HG03045 (cell line): ENCODE data around the gene KIF1C.

Experiments
- ATAC-seq: cut with Tn5 transposase; IDR thresholded peaks from one replicate; pipeline ENCODE4 v1.9.1; 2021; ENCODE audit warnings: mild to moderate bottlenecking, moderate library complexity; ENCODE audit not compliant: unreplicated experiment

Gene KIF1C

DNA sequence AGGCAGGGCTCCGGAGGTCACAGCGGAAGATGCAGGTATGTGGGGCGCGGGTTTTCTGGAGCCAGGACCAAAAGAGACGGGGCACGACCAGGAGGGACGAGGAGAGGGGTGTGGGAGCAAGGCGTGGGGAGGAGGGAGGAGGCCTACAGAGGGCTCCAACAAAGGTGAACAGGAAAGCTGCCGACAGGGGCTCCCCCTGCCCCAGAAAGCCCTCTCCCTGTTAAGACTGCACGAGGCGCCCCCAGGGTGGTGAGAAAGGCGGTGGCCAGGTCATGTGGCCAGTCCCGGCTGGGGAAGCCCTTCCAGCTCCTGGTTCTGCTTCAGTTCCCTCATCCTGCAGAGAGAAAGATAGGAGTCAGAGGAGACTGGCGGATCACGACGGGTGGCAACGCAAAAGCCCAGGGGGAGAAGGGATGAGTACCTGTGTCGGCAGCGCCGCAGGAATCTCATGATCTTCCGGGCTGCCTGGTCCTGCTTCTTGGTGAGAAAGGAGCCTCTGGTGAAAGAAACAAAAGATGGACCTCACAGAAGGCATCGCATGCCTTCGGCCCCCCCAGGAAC is 29.2 kb upstream of the KIF1C start:
- no peak for ATAC-seq

DNA sequence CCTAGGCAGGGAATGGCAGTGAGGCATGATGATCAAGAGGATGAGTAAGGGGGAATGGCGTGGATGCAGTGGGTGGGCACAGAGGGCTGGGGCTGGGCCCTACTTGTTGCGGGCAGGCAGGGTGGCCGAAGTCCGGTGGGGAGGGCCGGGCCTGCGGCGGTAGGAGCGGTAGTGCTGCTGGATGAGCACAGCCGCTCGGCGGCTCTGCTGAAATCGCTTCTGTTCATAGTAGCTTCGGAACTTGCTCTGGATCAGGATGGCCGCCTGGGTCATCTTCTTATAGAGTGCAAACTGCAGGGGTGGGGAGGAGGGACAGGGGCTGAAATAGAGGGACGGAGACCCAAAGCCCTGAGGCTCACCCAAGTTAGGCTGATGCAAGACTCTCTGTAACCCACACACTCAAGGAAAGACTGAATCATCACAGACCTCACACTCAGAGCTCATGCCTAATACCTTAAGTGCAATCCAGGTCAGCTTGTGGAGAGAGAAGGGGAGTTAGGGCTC is 28.7 kb upstream of the KIF1C start:
- no peak for ATAC-seq

DNA sequence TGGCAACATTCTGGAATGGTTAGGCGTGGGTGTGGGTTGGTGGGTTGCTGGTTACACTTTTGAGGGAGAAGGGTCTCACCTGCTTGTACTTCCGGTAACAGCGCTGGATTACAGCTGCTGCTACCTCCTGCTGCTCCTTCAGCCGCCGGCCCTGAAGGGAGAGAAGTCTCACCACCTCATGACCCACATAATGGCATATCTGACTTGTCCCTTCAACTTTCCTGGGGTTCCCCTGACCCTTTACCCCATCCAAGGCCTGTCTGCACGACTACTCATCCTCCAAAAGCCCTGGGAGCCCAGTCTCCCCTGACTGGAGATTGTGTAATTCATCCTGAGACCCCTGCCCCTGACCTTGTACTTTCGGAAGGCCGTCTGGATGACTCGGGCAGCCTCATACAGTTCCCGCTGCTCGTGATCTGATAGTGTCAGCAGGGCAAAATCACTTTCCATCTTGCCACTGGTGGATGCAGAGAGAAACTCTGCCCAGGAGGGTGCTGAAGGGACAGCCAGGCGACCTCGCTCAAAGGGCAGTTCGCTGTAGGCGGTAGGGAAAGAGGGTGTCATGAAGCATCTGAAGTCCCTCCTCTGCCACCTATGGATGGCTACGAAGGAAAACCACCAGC is 28.1 kb upstream of the KIF1C start:
- no peak for ATAC-seq

GRCh38 chr17:4970273-4970672 is 27.5 kb upstream of the KIF1C start:
- ATAC-seq, result no peak

DNA sequence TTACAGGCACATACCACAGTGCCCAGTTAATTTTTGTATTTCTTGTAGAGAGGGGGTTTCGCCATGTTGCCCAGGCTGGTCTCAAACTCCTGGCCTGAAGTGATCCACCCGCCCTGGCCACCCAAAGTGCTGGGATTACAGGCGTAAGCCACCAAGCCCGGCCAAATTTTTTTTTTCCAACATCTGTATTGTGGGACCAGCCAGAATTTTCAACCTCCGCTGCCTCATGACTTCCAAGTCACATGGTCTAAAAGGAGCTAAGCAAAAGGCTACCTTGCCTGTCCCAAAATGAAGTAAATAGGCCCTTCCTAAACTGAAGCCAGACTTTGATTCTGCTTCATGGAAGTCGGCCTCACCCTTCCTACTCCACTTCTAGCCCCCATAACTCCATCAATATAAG is 25.9 kb upstream of the KIF1C start:
- ATAC-seq, result no peak

DNA sequence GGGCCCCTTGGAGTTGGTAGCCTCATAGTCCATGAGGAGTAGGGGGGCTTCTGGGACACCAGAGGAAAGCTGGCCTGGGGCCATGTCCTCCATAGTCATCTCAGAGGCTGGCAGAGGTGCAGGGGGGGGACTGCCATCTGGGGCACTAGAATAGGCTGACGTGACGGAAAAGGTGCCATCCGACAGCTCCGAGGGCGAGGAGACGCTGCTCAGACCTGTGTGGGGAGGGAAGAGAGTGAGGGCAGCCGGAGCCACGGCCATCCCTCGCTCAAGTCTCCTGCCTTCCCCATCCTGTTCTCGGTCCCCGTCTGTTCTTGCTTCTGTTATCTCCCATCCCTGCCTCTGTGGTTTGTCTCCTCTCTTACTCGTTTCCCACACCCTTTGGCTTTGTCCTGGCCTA is 25.4 kb upstream of the KIF1C start:
- ATAC-seq, result no peak

DNA sequence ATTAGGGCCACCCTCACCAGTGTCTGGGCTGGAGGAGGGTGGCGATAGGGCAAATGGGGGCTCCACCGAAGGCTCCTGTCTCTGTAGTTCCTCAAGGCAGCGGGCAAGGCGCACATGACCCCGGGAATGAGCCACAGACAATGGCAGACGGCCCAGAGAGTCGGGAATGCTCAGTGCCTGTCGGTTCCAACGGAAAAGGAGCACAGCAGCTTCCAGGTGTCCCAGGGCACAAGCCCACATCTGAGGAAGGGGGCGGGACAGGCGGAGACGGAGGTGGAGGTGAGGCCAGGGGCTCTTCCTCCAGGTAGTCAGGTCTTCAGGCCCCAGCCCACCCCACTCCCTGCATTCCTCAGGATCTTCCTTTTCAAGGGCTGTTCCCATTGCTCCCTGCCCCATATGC is 25.0 kb upstream of the KIF1C start:
- ATAC-seq, result no peak

- ATAC-seq, result no peak
Measured at GRCh38 chr17:4973256-4974114, 24.3 kb upstream of the KIF1C start.

GRCh38 chr17:4974115-4974670 is 23.6 kb upstream of the KIF1C start:
- ATAC-seq, result no peak

DNA sequence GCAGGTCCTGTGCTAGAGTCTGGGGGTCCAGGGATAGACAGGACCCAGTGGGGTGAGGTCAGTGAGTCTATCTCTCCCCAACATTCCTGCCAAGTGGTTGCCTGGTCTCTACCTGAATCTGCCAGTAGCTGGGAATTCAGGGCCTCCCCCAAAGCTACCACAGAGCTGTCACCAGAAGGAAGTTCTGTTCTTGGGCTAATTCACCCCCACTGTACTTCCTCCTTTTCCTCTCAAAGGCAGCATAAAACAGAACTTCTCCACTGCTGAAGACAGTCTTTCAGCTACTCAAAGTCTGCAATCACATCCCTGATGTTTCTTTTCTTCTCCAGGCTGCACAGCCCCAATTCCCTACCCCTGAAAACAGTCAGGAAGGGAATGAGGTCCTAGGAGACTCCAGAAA is 19.0 kb upstream of the KIF1C start:
- no peak for ATAC-seq

DNA sequence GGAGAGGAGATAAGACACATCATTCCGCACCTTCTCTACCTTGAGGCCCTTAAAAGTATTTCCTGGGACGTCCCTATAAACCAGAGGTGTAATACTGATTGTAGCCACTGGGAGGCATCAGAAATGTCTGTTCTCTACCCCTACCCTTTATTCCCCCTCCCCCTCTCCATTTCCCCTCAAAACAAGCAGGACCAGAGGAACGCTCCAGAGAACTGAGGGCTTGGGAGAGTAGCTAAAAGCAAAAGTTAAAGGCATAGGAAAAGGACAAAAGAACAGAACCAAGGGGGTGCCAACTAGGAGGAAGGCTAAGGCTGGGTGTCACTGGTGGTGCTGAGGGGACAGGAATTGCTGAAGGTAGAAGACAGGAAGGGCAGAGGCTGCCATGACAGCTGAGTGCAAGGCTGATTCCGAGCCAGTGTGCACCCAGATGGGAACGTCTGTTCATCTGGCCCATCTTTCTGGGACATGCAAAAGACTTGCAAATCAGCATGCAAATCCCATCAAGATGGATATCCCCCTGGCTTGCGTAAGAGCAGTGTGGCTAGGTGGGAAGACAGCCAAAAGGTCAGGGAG is 17.0 kb upstream of the KIF1C start:
- no peak for ATAC-seq

GRCh38 chr17:4982305-4982704 is 15.4 kb upstream of the KIF1C start:
- no peak for ATAC-seq

DNA sequence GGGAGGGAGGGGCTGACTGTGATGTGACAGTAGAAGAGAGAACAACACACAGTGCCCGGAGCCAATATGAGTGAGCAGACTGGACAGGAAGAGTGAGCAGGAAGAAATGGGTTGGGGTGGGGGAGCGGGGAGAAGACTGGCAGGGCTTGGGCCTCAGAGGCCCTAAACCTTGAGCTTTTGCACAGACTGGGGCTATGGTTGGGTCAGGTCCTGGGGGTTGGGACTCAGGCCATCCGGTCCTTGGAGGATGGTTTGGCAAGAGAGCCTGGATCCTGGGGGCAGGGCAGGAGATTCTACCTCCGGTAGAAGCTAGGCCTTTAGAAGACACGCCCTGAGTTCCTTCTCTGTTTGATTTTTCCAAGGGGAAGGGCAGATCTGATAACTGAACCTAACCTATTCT is 11.3 kb upstream of the KIF1C start:
- ATAC-seq, result no peak

DNA sequence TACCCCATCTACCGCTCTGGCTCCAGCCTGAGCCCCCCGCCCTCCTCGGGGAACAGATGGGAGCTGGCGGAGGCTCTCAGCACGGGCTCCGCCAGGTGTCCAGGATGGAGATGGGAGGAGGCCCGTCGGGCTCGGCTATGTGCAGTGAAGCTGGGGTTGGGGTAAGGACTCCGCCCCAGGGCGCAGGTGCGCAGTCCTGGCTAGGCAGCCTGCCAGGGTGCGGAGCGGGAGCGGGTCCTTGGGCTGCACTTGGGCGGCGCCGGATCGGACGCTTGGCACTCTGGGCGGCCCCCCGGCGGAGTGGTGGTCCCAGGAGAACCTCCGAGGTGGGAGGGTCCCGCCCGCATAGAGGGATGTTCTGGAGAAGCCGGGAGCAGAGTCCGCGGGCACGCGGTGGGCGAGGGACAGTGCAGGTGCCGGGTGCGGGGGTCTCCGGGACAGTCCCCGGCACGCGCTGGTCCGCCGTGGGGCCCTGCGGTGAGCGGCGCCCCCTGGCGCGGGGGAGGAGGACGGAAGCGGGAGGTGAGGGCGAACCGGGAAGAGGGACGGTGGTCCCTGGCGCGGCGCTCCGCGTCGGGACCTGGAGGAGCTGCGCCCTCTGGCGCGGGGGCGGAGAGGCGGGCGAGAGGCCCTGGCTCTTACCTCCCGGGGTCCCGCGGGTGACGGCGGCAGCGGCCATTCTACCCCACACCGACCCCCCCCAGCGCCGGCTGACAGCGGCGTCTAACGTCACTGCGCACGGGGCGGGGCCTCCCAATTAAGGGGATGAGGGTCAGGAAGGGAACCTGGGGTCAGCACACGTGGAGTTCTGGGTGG is 10.6 kb upstream of the KIF1C start, which contains the start of gene CAMTA2:
Gene CAMTA2, minus strand, starts transcription at position 725 of the 816 bp plus-strand sequence. CDS start 1,453 bp downstream, outside the sequence.
- ATAC-seq, result peak; percentile 71

DNA sequence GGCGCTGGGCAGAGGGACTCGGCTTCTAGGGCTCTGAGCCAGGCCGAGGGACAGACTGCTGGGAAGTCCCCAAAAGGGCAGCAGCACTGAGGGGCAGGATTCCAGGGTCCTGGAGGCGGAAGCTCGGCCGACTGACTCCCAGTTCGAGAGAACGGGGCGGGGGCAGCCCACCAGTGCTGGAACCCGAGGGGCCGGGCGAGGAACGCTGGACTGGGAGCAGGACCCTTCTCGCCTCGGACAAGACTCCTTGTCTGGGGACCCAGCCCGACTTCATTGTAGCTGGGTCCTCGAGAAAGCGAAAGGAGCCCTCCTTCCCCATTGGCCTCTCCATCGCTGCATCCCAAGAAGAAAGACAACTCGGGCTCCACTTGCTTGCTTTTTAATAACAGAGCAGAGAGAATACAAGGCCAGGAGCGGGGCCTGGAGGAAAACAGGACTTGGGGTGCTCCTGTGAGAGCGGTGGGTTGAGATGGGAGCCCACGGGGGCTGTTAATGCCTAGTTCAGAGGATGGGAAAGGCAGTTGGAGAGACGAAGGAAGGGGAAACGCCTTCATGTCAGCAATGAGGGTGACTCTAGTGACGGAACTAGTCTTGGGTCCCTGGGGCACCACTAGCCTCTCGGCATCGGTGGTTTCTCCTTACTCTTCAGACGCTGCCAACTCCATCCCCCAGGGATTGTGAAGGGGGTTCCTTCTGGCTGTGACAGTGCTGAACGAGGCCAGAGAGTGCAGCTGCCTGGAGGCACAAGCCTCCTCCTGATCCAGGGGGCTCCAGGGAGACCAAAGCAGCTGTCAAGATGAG is 9.8 kb upstream of the KIF1C start:
- no peak for ATAC-seq

- no peak for ATAC-seq
Measured at GRCh38 chr17:4994081-4994595, 3.6 kb upstream of the KIF1C start.

DNA sequence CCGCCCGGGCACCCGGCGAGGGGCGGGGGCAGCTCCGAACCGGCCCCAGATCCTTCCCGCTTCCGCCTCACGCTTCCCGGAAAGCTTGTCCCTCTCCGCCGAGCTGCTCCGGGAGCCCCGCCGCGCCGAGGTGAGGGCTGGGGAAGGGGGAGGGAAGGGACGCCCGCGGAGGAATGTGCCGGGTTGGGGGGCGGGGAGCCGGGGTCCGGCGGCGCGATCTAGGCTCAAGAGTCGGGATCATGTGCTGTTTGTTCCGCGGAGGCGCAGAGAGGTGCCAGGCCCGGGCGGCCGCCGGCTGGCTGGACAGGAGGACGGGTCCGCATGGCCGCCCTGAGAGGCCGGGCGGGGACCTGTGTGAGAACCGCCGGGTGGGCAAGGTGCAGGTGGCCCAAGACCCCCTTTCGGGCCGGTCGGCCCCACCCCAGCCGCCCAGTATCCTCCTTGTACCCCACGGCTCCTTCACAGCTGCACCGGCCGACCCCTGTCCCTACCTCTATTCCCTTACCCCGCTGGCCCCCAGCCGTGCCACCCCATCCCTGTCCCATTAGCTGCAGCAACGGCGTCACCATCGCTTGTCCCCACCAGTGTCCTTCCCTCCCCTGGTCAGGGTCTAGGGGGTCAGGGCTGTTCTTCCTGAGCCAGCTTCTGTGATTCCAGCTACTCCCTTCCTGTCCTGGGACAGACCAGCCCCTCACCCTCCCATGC is 429 bp downstream of the KIF1C start:
- ATAC-seq, result peak; percentile 10

DNA sequence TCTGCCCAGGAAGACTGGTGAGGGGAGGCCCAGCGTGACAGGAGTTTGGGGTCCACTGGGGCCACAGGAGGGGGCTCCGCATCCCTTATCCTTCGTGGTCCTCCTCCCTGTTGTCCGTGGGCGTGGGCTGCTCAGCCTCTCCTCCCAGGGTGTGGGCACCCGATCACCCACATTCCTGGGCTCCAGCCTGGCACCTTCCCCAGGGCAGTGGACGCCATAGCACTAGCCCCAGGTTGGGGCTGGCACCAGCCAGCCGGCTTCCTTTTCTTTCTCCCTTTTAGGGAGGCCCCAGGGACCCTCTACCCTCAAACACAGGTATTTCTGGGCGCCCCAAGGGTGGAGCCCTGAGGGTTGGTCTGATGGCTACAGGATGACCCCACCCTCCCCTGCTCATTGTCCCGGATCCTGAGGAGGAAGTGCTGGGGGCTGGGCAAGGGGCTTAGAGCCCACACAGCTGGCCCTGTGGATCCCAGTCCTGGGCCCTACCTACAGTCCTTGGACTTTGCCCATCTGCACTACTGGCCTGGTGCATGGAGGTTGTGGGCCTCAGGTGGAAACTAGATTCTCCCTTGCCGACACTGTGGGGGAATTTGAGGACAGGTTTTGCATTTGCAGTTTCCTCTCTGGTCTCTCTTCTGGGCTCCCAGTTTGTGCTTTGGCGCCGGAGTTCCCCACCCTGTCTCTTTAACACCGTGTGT is 1.1 kb downstream of the KIF1C start:
- ATAC-seq, result no peak
